Esophagus muscularis mucosa (tissue), 4 donors: ENCODE data around the gene EXOSC10.

Experiments used
- EP300 ChIP-seq: sonication (generic); formaldehyde crosslinking; IDR thresholded peaks from one replicate; pipeline ENCODE4 v1.6.1; 2017; ENCODE audit warnings: antibody characterized with exemption
- POLR2AphosphoS5 ChIP-seq, 2 donors: sonication (generic); formaldehyde crosslinking; IDR thresholded peaks; one replicate each; pipeline ENCODE4 v1.6.1; 2017; ENCODE audit warnings: antibody characterized with exemption in 2 of 2
- TF ChIP-seq, protein P1 (sequence below), 3 experiments: fragments of 200-600 bp in 2 of 3; fragments of 450-650 bp in 1 of 3; sonication (generic) in 2 of 3; IDR thresholded peaks; one replicate each; pipeline ENCODE4 v1.5.1; 2017 to 2019; ENCODE audit warnings: antibody characterized with exemption in 3 of 3, mild to moderate bottlenecking in 2 of 3, moderate library complexity in 1 of 3

DNA sequence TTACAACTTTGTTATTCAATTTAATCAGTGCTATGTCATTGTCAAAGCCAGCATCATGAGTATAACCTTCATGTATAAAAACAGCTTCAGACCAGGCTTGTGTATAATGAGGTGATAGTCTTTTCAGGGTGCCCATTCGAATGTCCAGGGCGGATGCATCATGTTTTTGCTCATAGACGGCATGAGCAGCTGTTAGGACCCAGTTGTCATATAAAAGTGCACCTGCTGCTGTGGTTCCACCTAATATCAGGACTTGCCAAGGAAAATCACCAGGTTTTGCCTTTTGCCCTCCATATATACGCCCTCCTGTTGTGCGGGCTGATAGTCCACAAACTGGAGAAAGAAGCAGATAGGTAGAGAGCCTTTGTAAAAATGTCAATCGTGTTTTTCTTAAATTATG lies 72.4 kb downstream of the EXOSC10 start:
- TF ChIP-seq, protein P1, sequence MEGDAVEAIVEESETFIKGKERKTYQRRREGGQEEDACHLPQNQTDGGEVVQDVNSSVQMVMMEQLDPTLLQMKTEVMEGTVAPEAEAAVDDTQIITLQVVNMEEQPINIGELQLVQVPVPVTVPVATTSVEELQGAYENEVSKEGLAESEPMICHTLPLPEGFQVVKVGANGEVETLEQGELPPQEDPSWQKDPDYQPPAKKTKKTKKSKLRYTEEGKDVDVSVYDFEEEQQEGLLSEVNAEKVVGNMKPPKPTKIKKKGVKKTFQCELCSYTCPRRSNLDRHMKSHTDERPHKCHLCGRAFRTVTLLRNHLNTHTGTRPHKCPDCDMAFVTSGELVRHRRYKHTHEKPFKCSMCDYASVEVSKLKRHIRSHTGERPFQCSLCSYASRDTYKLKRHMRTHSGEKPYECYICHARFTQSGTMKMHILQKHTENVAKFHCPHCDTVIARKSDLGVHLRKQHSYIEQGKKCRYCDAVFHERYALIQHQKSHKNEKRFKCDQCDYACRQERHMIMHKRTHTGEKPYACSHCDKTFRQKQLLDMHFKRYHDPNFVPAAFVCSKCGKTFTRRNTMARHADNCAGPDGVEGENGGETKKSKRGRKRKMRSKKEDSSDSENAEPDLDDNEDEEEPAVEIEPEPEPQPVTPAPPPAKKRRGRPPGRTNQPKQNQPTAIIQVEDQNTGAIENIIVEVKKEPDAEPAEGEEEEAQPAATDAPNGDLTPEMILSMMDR (IDR thresholded peaks at IDR 0.05), result no peak
- no peak for TF ChIP-seq POLR2AphosphoS5 (IDR thresholded peaks at IDR 0.05)
- no peak for TF ChIP-seq EP300
